ENCODE results near the gene TTC19. TPM values are rescaled to one million over a fixed set of nuclear protein-coding genes. Genes with fewer than 3 reads are reported as not detected.

The TTC19 gene
- total and polyA plus RNA-seq, 2 of the 8 experiments (the other 6 are each of a cell fraction or from before 2014, with no cell fraction given), result 11.8 to 55.0 TPM

DNA sequence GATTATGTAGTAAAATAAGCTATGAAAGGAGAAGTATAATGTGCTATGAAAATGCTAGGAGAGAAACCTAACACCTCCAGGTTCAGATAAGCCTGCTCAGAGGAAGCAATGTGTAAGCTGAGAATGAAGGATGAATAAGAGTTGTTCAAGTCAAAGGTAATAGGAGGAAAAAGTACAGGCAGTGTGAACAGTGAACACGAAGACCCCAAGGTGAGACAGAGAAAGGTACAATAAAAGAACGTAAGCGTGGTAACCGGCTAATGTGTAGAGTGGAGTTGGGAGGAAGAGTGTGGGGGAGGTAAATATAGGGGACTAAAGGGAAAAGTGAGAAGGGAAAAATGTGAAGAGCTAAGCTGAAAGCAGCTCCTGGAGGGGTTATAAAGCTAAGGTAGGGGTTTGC is 74.2 kb downstream of the TTC19 start:
- peaks cover 4 to 62% (median 37%) of the 10 kb centered on the region in 4 experiments for H3K36me3 ChIP-seq (ENCODE audit: control insufficient read depth in 2 of 4, insufficient read depth in 4 of 4, low read length in 3 of 4)
- no peak for FAIRE-seq

More for the DNA sequence above, 74.2 kb downstream of the TTC19 start:
- H3K9ac ChIP-seq (replicated peaks in 1 of 4; ENCODE audit: extremely low read depth in 1 of 4, low read depth in 3 of 4, low read length in 3 of 4), result no peak overlapping the region
- no peak for DNase-seq (ENCODE audit: low read depth in 1 of 2, low spot score in 2 of 2)
- no peak overlapping the region for H3K4me2 ChIP-seq (ENCODE audit: insufficient read depth in 1 of 2, low read depth in 2 of 2, low read length in 2 of 2)
- H3K4ac ChIP-seq (replicated peaks; ENCODE audit: insufficient read length, low read depth, low read length), result no peak overlapping the region
- H3K9me3 ChIP-seq (ENCODE audit: insufficient read depth in 2 of 2, low read depth in 1 of 2, low read length in 1 of 2), result no peaks in the 10 kb centered on the region
- no peaks in the 10 kb centered on the region for H3K23me2 ChIP-seq (ENCODE audit: low read depth, low read length)
- H2BK20ac ChIP-seq (ENCODE audit: low read length), result no peak overlapping the region
- H4K91ac ChIP-seq (replicated peaks; ENCODE audit: insufficient read length, low read length), result no peak overlapping the region
- no peak overlapping the region for H2BK15ac ChIP-seq (ENCODE audit: low read length)
- H2AFZ ChIP-seq (ENCODE audit: low read length), result no peak overlapping the region
- TF ChIP-seq TAF1 (IDR thresholded peaks at IDR 0.05; ENCODE audit: low read depth, low read length) (no peak), EGR1 (IDR thresholded peaks at IDR 0.05; ENCODE audit: borderline replicate concordance, low read depth, low read length) (no peak)
- WGBS, 2 experiments (ENCODE audit: extremely low coverage in 1 of 2, insufficient coverage in 1 of 2, insufficient read length in 1 of 2, insufficient replicate concordance in 2 of 2, low coverage in 1 of 2, low lambda C conversion rate in 2 of 2, missing lambda C conversion rate in 1 of 2), result 92 to 100% methylated on average over 3 to 4 of the region's 4 CpGs
- no peak overlapping the region for H4K5ac ChIP-seq (ENCODE audit: insufficient read length, low read depth, low read length)
- H3K23ac ChIP-seq (ENCODE audit: insufficient read length), result no peak overlapping the region
- no peak overlapping the region for H2BK5ac ChIP-seq (ENCODE audit: low read depth, low read length)
- H3K18ac ChIP-seq (ENCODE audit: extremely low read depth, low read length), result no peak overlapping the region
- H3K14ac ChIP-seq (ENCODE audit: insufficient read length), result no peak overlapping the region
- H4K8ac ChIP-seq (ENCODE audit: extremely low read depth, insufficient read depth, low read length), result no peak overlapping the region
- H3K4me1 ChIP-seq (replicated peaks in 1 of 4; ENCODE audit: control insufficient read depth in 3 of 4, insufficient read depth in 4 of 4, low read length in 3 of 4), result no peaks in the 10 kb centered on the region
- ChIA-PET POLR2A (ENCODE audit: partially characterized antibody) (no interaction called here), CTCF (ENCODE audit: partially characterized antibody) (interaction anchor here (1.2 kb wide), 1 partner anchor 24 kb away, joined by 3 read pairs; no protein-coding TSS in a partner anchor)
- H3K27me3 ChIP-seq (replicated peaks in 1 of 4; ENCODE audit: control insufficient read depth in 3 of 4, extremely low read depth in 1 of 4, insufficient read depth in 3 of 4, low read length in 3 of 4), result no peaks in the 10 kb centered on the region
- H3K27ac ChIP-seq (ENCODE audit: low read depth, low read length), result no peak overlapping the region
- no peaks in the 10 kb centered on the region for H4K20me1 ChIP-seq (replicated peaks in 1 of 2; ENCODE audit: control insufficient read depth in 1 of 2, insufficient read depth in 2 of 2, low read length in 2 of 2)
- no peak overlapping the region for H2AK5ac ChIP-seq (ENCODE audit: low read depth, low read length)
- no peak overlapping the region for H3K56ac ChIP-seq (replicated peaks; ENCODE audit: insufficient read length, low read depth, low read length)
- H3K4me3 ChIP-seq (ENCODE audit: extremely low read depth in 1 of 4, insufficient read depth in 2 of 4, low read depth in 3 of 4, low read length in 4 of 4), result no peak overlapping the region
- H2BK12ac ChIP-seq (ENCODE audit: low read depth, low read length), result no peak overlapping the region
- no peak overlapping the region for H2BK120ac ChIP-seq (replicated peaks; ENCODE audit: low read depth, low read length)
- H3K79me2 ChIP-seq (ENCODE audit: control insufficient read depth in 1 of 2, insufficient read depth in 2 of 2, low read length in 2 of 2), result no peaks in the 10 kb centered on the region
- no peaks in the 10 kb centered on the region; the same call in 1 of the 2 replicates for H3K79me1 ChIP-seq (ENCODE audit: low read depth, low read length)

Data from H1 (cell line).